NCI-H1092 treated with DMSO at 0.1 percent for 48 hours (cell line): ENCODE data around the gene MRPL21.
"Not testable (repeated sequence)": the region's sequence is repeated elsewhere in the genome, so short reads cannot be mapped to it uniquely, and the experiment has no call there.

Source experiments
- DNase-seq: peaks from one replicate; lab custom pipeline; 2025; lab: John Stamatoyannopoulos, UW

Gene MRPL21

GRCh38 chr11:68867066-68867465, 36.6 kb downstream of the MRPL21 start:
- DNase-seq = no peak

GRCh38 chr11:68865241-68865640, 38.4 kb downstream of the MRPL21 start:
- DNase-seq = no peak

GRCh38 chr11:68863553-68864265, 39.9 kb downstream of the MRPL21 start:
- DNase-seq = no peak

GRCh38 chr11:68862421-68862820, 41.2 kb downstream of the MRPL21 start:
- DNase-seq = no peak

GRCh38 chr11:68859123-68859522, 44.5 kb downstream of the MRPL21 start:
- no peak for DNase-seq

- no peak for DNase-seq
Observed at GRCh38 chr11:68857037-68857586, 46.5 kb downstream of the MRPL21 start.

- not testable (repeated sequence) for DNase-seq
Observed at GRCh38 chr11:68856425-68857030, 47.1 kb downstream of the MRPL21 start.

- no peak for DNase-seq
Observed at GRCh38 chr11:68855205-68855981, 48.2 kb downstream of the MRPL21 start.

GRCh38 chr11:68854273-68854958, 49.2 kb downstream of the MRPL21 start:
- no peak for DNase-seq

GRCh38 chr11:68852628-68853027, 51.0 kb downstream of the MRPL21 start:
- no peak for DNase-seq

- no peak for DNase-seq
Observed at GRCh38 chr11:68848429-68848828, 55.2 kb downstream of the MRPL21 start.

- DNase-seq = no peak
Observed at GRCh38 chr11:68847395-68847794, 56.2 kb downstream of the MRPL21 start.

GRCh38 chr11:68845351-68846002, 58.2 kb downstream of the MRPL21 start:
- no peak for DNase-seq

GRCh38 chr11:68844801-68845200, 58.8 kb downstream of the MRPL21 start:
- DNase-seq = no peak

GRCh38 chr11:68844376-68844775, 59.3 kb downstream of the MRPL21 start:
- no peak for DNase-seq

- DNase-seq = peak; percentile 89
Observed at GRCh38 chr11:68843703-68844312, 59.8 kb downstream of the MRPL21 start.

- DNase-seq = no peak
Observed at GRCh38 chr11:68843052-68843561, 60.5 kb downstream of the MRPL21 start.

GRCh38 chr11:68842427-68843051, 61.1 kb downstream of the MRPL21 start:
- DNase-seq = no peak

GRCh38 chr11:68841718-68842426, 61.8 kb downstream of the MRPL21 start, which contains the start of gene CPT1A:
Gene CPT1A (minus strand): TSS chr11:68841916. CDS start chr11:68815474, 26,442 bp downstream.
- peak; percentile 72 for DNase-seq
